GM21723 (cell line): ENCODE results near the gene SIGLEC11.

Source experiments
- ATAC-seq: cut with Tn5 transposase; IDR thresholded peaks from one replicate; pipeline ENCODE4 v1.9.1; 2021; ENCODE audit warnings: mild to moderate bottlenecking, moderate library complexity; ENCODE audit not compliant: unreplicated experiment

The SIGLEC11 gene

GRCh38 chr19:49908480-49909420, 52.2 kb downstream of the SIGLEC11 start:
- ATAC-seq: no peak

- no peak for ATAC-seq
Observed at GRCh38 chr19:49907745-49908446, 53.1 kb downstream of the SIGLEC11 start.

GRCh38 chr19:49906879-49907564, 54.0 kb downstream of the SIGLEC11 start:
- ATAC-seq: no peak

DNA sequence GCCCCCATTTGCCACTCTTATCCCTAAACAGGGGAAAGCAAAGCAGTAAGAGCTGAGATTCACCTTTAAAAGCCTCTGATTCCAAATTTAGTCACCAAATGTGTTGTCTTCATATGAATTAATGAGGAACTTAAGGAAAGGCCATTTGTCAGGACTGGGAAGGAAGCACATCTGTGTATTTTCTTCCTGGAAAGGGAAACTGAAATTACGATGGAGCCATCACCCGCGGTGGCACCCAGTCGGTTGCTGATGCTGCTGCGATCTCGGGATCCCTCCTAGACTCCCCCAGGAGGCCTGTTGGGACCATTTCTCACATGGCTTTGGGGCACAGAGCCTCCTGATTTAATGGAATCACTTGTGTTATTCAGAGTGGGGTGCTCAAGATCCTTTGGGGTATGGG, 56.8 kb downstream of the SIGLEC11 start:
- ATAC-seq: no peak
